Measurements from ENCODE around the gene CPA1. TPM values are rescaled to one million over a fixed set of nuclear protein-coding genes. Genes with fewer than 3 reads are reported as not detected.

Gene CPA1
- total and polyA plus RNA-seq, 7 donors, result 0.18 to 4.6 (median 1.0) TPM

DNA sequence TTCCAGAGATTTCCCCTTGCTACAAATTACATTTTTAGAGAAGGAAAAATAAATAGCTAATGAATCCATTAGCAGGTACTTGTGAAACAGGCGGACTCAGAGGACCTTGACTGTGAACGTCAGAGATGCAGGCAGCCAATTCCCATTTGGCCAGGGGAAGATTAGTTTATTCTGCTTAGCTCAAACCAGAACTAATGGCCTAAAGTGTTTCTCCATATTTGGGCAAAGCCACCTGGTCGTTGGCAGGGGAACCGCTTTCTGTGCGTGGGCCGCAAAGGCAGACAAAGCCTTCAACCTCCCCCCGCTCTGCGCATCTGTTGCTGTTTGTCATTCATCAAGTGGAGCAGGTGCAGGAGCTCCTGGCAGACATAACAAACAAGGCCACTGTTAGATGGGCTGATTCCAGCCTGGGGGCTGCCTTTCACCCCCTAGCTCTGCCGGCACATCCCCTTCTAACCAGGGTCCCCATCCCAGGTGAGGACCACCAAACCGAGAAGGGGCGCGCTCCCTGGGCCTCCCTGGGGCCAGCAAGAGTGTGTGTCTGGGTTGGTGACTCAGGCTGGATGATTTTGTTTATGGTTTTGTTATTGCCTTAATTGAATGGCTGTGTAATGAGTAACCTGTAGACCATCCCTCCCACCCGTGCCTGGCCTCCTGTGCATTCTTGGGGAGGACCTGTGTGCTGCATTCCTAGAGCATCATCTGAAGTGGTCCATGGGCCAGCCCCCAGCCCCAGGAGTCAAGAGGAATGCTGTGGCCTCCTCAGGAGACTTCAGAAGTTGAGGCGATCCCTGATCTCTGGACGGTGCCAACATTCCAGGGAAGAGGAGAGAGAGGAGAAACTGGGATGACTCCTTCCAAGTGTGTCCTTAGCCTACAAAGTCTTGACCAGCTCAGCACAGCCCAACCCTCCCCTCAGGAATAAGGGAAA lies 14.5 kb upstream of the CPA1 start:
- Histone ChIP-seq H3K36me3 (ENCODE audit: insufficient read depth in 1 of 2, low read depth in 1 of 2) (no peaks in the 10 kb centered on the region), H3K9me3 (no peaks in the 10 kb centered on the region), H3K4me3 (peak overlapping the region; percentile 38), H3K27me3 (ENCODE audit: insufficient read depth in 3 of 3, low read length in 2 of 3) (no peaks in the 10 kb centered on the region), H3K27ac (peak overlapping the region; percentile 83), H3K4me1 (peaks cover 50% of the 10 kb centered on the region)
- ATAC-seq (peak; percentile 70 to 80 (median 76)), DNase-seq (peak; percentile 81 to 87)
- TF ChIP-seq, protein P1, sequence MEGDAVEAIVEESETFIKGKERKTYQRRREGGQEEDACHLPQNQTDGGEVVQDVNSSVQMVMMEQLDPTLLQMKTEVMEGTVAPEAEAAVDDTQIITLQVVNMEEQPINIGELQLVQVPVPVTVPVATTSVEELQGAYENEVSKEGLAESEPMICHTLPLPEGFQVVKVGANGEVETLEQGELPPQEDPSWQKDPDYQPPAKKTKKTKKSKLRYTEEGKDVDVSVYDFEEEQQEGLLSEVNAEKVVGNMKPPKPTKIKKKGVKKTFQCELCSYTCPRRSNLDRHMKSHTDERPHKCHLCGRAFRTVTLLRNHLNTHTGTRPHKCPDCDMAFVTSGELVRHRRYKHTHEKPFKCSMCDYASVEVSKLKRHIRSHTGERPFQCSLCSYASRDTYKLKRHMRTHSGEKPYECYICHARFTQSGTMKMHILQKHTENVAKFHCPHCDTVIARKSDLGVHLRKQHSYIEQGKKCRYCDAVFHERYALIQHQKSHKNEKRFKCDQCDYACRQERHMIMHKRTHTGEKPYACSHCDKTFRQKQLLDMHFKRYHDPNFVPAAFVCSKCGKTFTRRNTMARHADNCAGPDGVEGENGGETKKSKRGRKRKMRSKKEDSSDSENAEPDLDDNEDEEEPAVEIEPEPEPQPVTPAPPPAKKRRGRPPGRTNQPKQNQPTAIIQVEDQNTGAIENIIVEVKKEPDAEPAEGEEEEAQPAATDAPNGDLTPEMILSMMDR (IDR thresholded peaks at IDR 0.05), result no peak
- intact Hi-C loops (cut with DNase I), result no loop called here
- WGBS, 3 donors, result 29 to 40% (median 30%) methylated on average over 14 to 15 of the region's 15 CpGs

DNA sequence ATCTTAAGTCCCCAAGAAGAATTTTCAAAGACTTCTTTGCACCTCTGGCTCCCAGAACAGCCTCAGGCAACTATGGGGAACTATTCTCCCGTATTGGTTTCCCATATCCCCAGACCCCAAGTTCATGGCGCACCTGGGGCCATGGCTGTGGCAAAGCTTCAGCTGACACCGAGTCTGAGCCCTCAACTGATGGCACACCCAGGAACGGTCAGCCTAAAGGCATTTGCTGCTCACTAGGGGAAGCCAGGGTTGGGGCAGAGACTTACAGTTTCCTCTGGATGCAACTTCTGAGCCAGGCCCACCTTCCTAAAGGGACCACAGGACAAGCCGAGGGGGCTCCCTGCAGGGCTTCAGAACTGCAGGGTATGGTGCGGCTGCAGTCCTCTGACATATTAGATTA lies 13.7 kb upstream of the CPA1 start:
- intact Hi-C loops (cut with DNase I), result no loop called here
- Histone ChIP-seq H3K4me1 (peaks cover 54% of the 10 kb centered on the region), H3K27ac (peak overlapping the region; percentile 83), H3K4me3 (peak overlapping the region; percentile 38), H3K9me3 (no peaks in the 10 kb centered on the region), H3K27me3 (ENCODE audit: insufficient read depth in 3 of 3, low read length in 2 of 3) (no peaks in the 10 kb centered on the region), H3K36me3 (ENCODE audit: insufficient read depth in 1 of 2, low read depth in 1 of 2) (no peaks in the 10 kb centered on the region)
- TF ChIP-seq, protein P1 (IDR thresholded peaks at IDR 0.05), result no peak
- DNase-seq (no peak), ATAC-seq (no peak)
- 57 to 67% (median 63%) methylated on average over 6 of the region's 6 CpGs for WGBS, 3 donors

DNA sequence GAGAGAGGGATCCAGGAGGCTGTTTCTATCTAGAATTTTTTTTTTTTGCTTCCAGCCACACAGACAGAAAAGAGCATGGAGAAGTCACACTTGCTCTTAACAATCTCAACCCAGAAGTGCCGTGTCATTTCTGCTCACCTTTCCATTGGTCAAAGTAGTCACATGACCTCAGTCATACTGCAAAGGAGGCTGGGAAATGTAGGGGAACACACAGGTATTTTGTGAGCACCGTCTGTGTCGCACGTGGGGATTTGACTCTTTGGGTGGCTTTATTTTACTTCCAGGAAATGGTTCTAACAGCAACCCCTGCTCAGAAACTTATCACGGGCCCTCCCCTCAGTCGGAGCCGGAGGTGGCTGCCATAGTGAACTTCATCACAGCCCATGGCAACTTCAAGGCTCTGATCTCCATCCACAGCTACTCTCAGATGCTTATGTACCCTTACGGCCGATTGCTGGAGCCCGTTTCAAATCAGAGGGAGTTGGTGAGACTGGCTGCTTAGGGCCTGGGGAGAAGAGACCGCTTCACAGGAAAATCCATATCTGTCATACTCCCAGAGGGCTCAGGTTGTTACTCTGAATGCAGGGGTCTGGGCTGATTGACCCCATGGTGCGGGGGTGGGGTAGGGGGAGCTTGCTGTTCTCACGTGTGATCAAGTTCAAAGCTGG lies 13.1 kb upstream of the CPA1 start:
- intact Hi-C loops (cut with DNase I), result no loop called here
- TF ChIP-seq, protein P1 (IDR thresholded peaks at IDR 0.05), result no peak
- H3K36me3 ChIP-seq (ENCODE audit: insufficient read depth in 1 of 2, low read depth in 1 of 2), result no peaks in the 10 kb centered on the region
- DNase-seq (no peak), ATAC-seq (no peak)
- H3K4me3 ChIP-seq, result no peak overlapping the region
- peak overlapping the region; percentile 83 for H3K27ac ChIP-seq
- WGBS, 3 donors, result 72 to 76% (median 76%) methylated on average over 13 of the region's 13 CpGs
- H3K4me1 ChIP-seq, result peaks cover 54% of the 10 kb centered on the region
- no peaks in the 10 kb centered on the region for H3K9me3 ChIP-seq
- H3K27me3 ChIP-seq (ENCODE audit: insufficient read depth in 3 of 3, low read length in 2 of 3), result no peaks in the 10 kb centered on the region

DNA sequence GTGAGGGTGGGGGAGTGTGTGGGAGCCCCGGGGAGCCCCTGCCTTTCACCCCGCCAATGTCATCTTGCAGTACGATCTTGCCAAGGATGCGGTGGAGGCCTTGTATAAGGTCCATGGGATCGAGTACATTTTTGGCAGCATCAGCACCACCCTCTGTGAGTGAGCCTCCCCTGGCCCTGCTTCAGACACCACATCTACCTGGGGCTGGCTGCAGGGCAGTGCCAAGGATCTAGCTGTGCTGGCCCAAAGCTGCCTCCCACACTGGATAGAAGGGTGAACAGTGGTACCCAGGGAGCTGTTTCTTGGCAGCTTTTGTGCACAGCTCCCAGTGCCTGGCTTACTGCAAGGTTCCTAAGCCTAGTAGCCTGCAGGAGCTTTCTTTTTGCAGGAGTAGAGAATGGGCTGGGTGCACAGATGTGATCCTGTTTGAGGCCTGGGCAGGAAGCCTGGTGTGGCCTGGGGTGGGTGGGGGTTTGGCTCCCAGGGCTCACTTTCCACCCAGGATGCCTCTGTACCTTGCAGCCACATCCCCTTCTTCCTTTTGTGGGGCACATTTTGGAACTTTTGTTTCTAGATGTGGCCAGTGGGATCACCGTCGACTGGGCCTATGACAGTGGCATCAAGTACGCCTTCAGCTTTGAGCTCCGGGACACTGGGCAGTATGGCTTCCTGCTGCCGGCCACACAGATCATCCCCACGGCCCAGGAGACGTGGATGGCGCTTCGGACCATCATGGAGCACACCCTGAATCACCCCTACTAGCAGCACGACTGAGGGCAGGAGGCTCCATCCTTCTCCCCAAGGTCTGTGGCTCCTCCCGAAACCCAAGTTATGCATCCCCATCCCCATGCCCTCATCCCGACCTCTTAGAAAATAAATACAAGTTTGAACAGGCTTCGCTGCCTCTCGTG lies 12.2 kb upstream of the CPA1 start:
- peaks cover 57% of the 10 kb centered on the region for H3K4me1 ChIP-seq
- peak overlapping the region; percentile 58 for H3K27ac ChIP-seq
- no peaks in the 10 kb centered on the region for H3K36me3 ChIP-seq (ENCODE audit: insufficient read depth in 1 of 2, low read depth in 1 of 2)
- H3K4me3 ChIP-seq, result no peak overlapping the region
- no peaks in the 10 kb centered on the region for H3K27me3 ChIP-seq (ENCODE audit: insufficient read depth in 3 of 3, low read length in 2 of 3)
- no peak for DNase-seq
- intact Hi-C loops (cut with DNase I), result no loop called here
- TF ChIP-seq, protein P1 (IDR thresholded peaks at IDR 0.05), result no peak
- ATAC-seq, result no peak
- no peaks in the 10 kb centered on the region for H3K9me3 ChIP-seq
- 79 to 92% (median 86%) methylated on average over 19 of the region's 19 CpGs for WGBS, 3 donors

All from psoas muscle (tissue), 8 donors.